HEK293 (cell line): ENCODE results near the gene RNF113A.

Experiments
- ELK4 ChIP-seq: IDR thresholded peaks from 2 replicates; pipeline ENCODE4 v1.6.1; 2011; ENCODE audit warnings: mild to moderate bottlenecking, low read depth, low read length, borderline replicate concordance
- GLIS2 ChIP-seq: fragments of 450-650 bp; formaldehyde crosslinking; IDR thresholded peaks from 2 replicates; pipeline ENCODE4 v1.5.1; 2016; ENCODE audit warnings: missing biosample characterization, missing genetic modification characterization
- IKZF3 ChIP-seq: fragments of 450-650 bp; IDR thresholded peaks from 2 replicates; pipeline ENCODE4 v1.5.0; 2018; ENCODE audit warnings: missing biosample characterization, mild to moderate bottlenecking, missing genetic modification characterization, moderate library complexity
- KLF1 ChIP-seq: fragments of 450-650 bp; formaldehyde crosslinking; IDR thresholded peaks from 2 replicates; pipeline ENCODE4 v1.5.1; 2016; ENCODE audit warnings: missing biosample characterization, missing genetic modification characterization
- SP3 ChIP-seq: fragments of 450-650 bp; formaldehyde crosslinking; IDR thresholded peaks from 2 replicates; pipeline ENCODE4 v1.5.1; 2016; ENCODE audit warnings: missing biosample characterization, missing genetic modification characterization
- TCF7L2 ChIP-seq: IDR thresholded peaks from 2 replicates; pipeline ENCODE4 v1.6.1; 2011; ENCODE audit warnings: low read depth, mild to moderate bottlenecking, inconsistent platforms, low read length, moderate library complexity, borderline replicate concordance
- ZBTB17 ChIP-seq: fragments of 450-650 bp; formaldehyde crosslinking; IDR thresholded peaks from 2 replicates; pipeline ENCODE4 v1.5.1; 2016; ENCODE audit warnings: missing biosample characterization, missing genetic modification characterization
- ZFP3 ChIP-seq: fragments of 450-650 bp; formaldehyde crosslinking; IDR thresholded peaks from 2 replicates; pipeline ENCODE4 v1.5.1; 2016; ENCODE audit warnings: low read depth, missing biosample characterization, missing genetic modification characterization
- ZNF121 ChIP-seq: fragments of 450-650 bp; formaldehyde crosslinking; IDR thresholded peaks from 2 replicates; pipeline ENCODE4 v1.5.1; 2016; ENCODE audit warnings: missing biosample characterization, missing genetic modification characterization
- ZNF146 ChIP-seq: fragments of 450-650 bp; formaldehyde crosslinking; IDR thresholded peaks from 2 replicates; pipeline ENCODE4 v1.5.1; 2016; ENCODE audit warnings: missing biosample characterization, missing genetic modification characterization
- ZNF2 ChIP-seq: fragments of 450-650 bp; formaldehyde crosslinking; IDR thresholded peaks from 2 replicates; pipeline ENCODE4 v1.5.1; 2016; ENCODE audit warnings: missing biosample characterization, missing genetic modification characterization
- ZNF280D ChIP-seq: fragments of 450-650 bp; formaldehyde crosslinking; IDR thresholded peaks from 2 replicates; pipeline ENCODE4 v1.5.1; 2016; ENCODE audit warnings: missing biosample characterization, missing genetic modification characterization
- ZNF335 ChIP-seq: fragments of 450-650 bp; formaldehyde crosslinking; conservative IDR thresholded peaks from 2 replicates; pipeline ENCODE4 v1.5.1; 2016; ENCODE audit warnings: missing biosample characterization, missing genetic modification characterization
- ZNF433 ChIP-seq: fragments of 450-650 bp; formaldehyde crosslinking; IDR thresholded peaks from 2 replicates; pipeline ENCODE4 v1.5.1; 2016; ENCODE audit warnings: missing biosample characterization, missing genetic modification characterization, low read depth
- ZNF585B ChIP-seq: fragments of 450-650 bp; formaldehyde crosslinking; IDR thresholded peaks from 2 replicates; pipeline ENCODE4 v1.5.1; 2016; ENCODE audit warnings: missing biosample characterization, missing genetic modification characterization
- ZNF610 ChIP-seq: fragments of 450-650 bp; formaldehyde crosslinking; IDR thresholded peaks from 2 replicates; pipeline ENCODE4 v1.5.1; 2016; ENCODE audit warnings: missing biosample characterization, missing genetic modification characterization, borderline replicate concordance
- ZNF623 ChIP-seq: fragments of 450-650 bp; formaldehyde crosslinking; IDR thresholded peaks from 2 replicates; pipeline ENCODE4 v1.5.1; 2016; ENCODE audit warnings: missing biosample characterization, missing genetic modification characterization
- ZNF707 ChIP-seq: fragments of 450-650 bp; formaldehyde crosslinking; IDR thresholded peaks from 2 replicates; pipeline ENCODE4 v1.5.1; 2016; ENCODE audit warnings: missing biosample characterization, missing genetic modification characterization
- ZSCAN23 ChIP-seq: fragments of 450-650 bp; formaldehyde crosslinking; IDR thresholded peaks from 2 replicates; pipeline ENCODE4 v1.5.1; 2016; ENCODE audit warnings: missing biosample characterization, missing genetic modification characterization
- ZXDB ChIP-seq: fragments of 450-650 bp; formaldehyde crosslinking; IDR thresholded peaks from 2 replicates; pipeline ENCODE4 v1.5.1; 2016; ENCODE audit warnings: missing biosample characterization, missing genetic modification characterization
- TF ChIP-seq, protein P1 (sequence below): fragments of 450-650 bp; formaldehyde crosslinking; IDR thresholded peaks from 2 replicates; pipeline ENCODE4 v1.5.1; 2016; ENCODE audit warnings: missing biosample characterization, missing genetic modification characterization, borderline replicate concordance
- TF ChIP-seq, protein P2 (sequence below): fragments of 450-650 bp; formaldehyde crosslinking; IDR thresholded peaks from 2 replicates; pipeline ENCODE4 v1.5.1; 2016; ENCODE audit warnings: missing biosample characterization, missing genetic modification characterization, borderline replicate concordance
- TF ChIP-seq, protein P3 (sequence below): fragments of 450-650 bp; formaldehyde crosslinking; IDR thresholded peaks from 2 replicates; pipeline ENCODE4 v1.5.1; 2016; ENCODE audit warnings: missing biosample characterization, missing genetic modification characterization
- TF ChIP-seq, protein P4 (sequence below): fragments of 450-650 bp; formaldehyde crosslinking; IDR thresholded peaks from 2 replicates; pipeline ENCODE4 v1.5.1; 2016; ENCODE audit warnings: missing biosample characterization, missing genetic modification characterization

RNF113A gene

GRCh38 chrX:119887721-119888425 is 16.3 kb upstream of the RNF113A start (continued):
- TF ChIP-seq, protein P1, sequence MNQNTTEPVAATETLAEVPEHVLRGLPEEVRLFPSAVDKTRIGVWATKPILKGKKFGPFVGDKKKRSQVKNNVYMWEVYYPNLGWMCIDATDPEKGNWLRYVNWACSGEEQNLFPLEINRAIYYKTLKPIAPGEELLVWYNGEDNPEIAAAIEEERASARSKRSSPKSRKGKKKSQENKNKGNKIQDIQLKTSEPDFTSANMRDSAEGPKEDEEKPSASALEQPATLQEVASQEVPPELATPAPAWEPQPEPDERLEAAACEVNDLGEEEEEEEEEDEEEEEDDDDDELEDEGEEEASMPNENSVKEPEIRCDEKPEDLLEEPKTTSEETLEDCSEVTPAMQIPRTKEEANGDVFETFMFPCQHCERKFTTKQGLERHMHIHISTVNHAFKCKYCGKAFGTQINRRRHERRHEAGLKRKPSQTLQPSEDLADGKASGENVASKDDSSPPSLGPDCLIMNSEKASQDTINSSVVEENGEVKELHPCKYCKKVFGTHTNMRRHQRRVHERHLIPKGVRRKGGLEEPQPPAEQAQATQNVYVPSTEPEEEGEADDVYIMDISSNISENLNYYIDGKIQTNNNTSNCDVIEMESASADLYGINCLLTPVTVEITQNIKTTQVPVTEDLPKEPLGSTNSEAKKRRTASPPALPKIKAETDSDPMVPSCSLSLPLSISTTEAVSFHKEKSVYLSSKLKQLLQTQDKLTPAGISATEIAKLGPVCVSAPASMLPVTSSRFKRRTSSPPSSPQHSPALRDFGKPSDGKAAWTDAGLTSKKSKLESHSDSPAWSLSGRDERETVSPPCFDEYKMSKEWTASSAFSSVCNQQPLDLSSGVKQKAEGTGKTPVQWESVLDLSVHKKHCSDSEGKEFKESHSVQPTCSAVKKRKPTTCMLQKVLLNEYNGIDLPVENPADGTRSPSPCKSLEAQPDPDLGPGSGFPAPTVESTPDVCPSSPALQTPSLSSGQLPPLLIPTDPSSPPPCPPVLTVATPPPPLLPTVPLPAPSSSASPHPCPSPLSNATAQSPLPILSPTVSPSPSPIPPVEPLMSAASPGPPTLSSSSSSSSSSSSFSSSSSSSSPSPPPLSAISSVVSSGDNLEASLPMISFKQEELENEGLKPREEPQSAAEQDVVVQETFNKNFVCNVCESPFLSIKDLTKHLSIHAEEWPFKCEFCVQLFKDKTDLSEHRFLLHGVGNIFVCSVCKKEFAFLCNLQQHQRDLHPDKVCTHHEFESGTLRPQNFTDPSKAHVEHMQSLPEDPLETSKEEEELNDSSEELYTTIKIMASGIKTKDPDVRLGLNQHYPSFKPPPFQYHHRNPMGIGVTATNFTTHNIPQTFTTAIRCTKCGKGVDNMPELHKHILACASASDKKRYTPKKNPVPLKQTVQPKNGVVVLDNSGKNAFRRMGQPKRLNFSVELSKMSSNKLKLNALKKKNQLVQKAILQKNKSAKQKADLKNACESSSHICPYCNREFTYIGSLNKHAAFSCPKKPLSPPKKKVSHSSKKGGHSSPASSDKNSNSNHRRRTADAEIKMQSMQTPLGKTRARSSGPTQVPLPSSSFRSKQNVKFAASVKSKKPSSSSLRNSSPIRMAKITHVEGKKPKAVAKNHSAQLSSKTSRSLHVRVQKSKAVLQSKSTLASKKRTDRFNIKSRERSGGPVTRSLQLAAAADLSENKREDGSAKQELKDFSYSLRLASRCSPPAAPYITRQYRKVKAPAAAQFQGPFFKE (tag by site-specific recombination) = no peak
- TF ChIP-seq ELK4 (no peak), ZNF280D (tag by site-specific recombination) (no peak), ZNF335 (tag by site-specific recombination) (peak; percentile 84), SP3 (tag by site-specific recombination) (peak; percentile 63), ZNF121 (tag by site-specific recombination) (peak; percentile 68), IKZF3 (0 out of 2 replicates have a peak, but pooled peaks have one; percentile 9), TCF7L2 (no peak), KLF1 (tag by site-specific recombination) (peak; percentile 63), ZNF433 (tag by site-specific recombination) (no peak), ZNF2 (tag by site-specific recombination) (peak; percentile 69; the same call in 1 of the 2 replicates), ZBTB17 (tag by site-specific recombination) (peak; percentile 94), ZNF623 (tag by site-specific recombination) (no peak), ZSCAN23 (tag by site-specific recombination) (no peak), ZFP3 (tag by site-specific recombination) (no peak), ZNF707 (no peak), ZNF585B (tag by site-specific recombination) (peak; percentile 25; the same call in 1 of the 2 replicates), ZNF610 (peak; percentile 26; the same call in 1 of the 2 replicates), ZXDB (tag by site-specific recombination) (peak; percentile 68), GLIS2 (peak; percentile 87), ZNF146 (peak; percentile 22; the same call in 1 of the 2 replicates)
- TF ChIP-seq, protein P2, sequence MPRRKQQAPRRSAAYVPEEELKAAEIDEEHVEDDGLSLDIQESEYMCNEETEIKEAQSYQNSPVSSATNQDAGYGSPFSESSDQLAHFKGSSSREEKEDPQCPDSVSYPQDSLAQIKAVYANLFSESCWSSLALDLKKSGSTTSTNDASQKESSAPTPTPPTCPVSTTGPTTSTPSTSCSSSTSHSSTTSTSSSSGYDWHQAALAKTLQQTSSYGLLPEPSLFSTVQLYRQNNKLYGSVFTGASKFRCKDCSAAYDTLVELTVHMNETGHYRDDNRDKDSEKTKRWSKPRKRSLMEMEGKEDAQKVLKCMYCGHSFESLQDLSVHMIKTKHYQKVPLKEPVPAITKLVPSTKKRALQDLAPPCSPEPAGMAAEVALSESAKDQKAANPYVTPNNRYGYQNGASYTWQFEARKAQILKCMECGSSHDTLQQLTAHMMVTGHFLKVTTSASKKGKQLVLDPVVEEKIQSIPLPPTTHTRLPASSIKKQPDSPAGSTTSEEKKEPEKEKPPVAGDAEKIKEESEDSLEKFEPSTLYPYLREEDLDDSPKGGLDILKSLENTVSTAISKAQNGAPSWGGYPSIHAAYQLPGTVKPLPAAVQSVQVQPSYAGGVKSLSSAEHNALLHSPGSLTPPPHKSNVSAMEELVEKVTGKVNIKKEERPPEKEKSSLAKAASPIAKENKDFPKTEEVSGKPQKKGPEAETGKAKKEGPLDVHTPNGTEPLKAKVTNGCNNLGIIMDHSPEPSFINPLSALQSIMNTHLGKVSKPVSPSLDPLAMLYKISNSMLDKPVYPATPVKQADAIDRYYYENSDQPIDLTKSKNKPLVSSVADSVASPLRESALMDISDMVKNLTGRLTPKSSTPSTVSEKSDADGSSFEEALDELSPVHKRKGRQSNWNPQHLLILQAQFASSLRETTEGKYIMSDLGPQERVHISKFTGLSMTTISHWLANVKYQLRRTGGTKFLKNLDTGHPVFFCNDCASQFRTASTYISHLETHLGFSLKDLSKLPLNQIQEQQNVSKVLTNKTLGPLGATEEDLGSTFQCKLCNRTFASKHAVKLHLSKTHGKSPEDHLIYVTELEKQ (tag by site-specific recombination) = no peak
- TF ChIP-seq, protein P3, sequence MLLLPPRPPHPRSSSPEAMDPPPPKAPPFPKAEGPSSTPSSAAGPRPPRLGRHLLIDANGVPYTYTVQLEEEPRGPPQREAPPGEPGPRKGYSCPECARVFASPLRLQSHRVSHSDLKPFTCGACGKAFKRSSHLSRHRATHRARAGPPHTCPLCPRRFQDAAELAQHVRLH (tag by site-specific recombination) = no peak
- TF ChIP-seq, protein P4, sequence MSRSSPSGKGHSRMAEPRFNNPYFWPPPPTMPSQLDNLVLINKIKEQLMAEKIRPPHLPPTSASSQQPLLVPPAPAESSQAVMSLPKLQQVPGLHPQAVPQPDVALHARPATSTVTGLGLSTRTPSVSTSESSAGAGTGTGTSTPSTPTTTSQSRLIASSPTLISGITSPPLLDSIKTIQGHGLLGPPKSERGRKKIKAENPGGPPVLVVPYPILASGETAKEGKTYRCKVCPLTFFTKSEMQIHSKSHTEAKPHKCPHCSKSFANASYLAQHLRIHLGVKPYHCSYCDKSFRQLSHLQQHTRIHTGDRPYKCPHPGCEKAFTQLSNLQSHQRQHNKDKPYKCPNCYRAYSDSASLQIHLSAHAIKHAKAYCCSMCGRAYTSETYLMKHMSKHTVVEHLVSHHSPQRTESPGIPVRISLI = no peak
